Bronchial epithelial cell (primary cell): ENCODE data around the gene PTMS. TPM values are rescaled to one million over a fixed set of nuclear protein-coding genes. Genes with fewer than 3 reads are reported as not detected.

Experiments used
- DNase-seq: peaks from one replicate; pipeline ENCODE4 v3.0.0-alpha.2; 2010; ENCODE audit warnings: low read depth
- FAIRE-seq: peaks from 2 replicates; lab custom pipeline; 2011; peaks lifted over from hg19 to GRCh38; lab: Jason Lieb, UNC
- H3K27me3 ChIP-seq: 2 replicates; pipeline ENCODE4 v1.5.1; 2011; ENCODE audit warnings: low read length; ENCODE audit not compliant: control insufficient read depth, insufficient read depth
- H3K36me3 ChIP-seq: 2 replicates; pipeline ENCODE4 v1.5.1; 2011; ENCODE audit warnings: low read length; ENCODE audit not compliant: control insufficient read depth, insufficient read depth
- H3K4me3 ChIP-seq: 2 replicates; pipeline ENCODE4 v1.5.1; 2011; ENCODE audit warnings: mild to moderate bottlenecking, low read depth, low read length, control low read depth
- CTCF ChIP-seq: IDR thresholded peaks from 2 replicates; pipeline ENCODE4 v1.5.1; 2011; ENCODE audit warnings: mild to moderate bottlenecking, moderate library complexity, low read length, control low read depth, inconsistent platforms; ENCODE audit not compliant: insufficient read depth, severe bottlenecking
- total RNA-seq: library from RNA; depleted of rRNA; stranded (reverse); fragments of >200 nt; gene quantifications from 2 replicates; pipeline ENCODE4 v1.2.1, GENCODE V29; 2014

The PTMS gene
- total RNA-seq, 1 donor from 2014 or later, result 17.6 TPM

GRCh38 chr12:6775185-6776174 lies 9.3 kb downstream of the PTMS start:
- no peak for DNase-seq
- Histone ChIP-seq H3K36me3 (peaks cover under 1% of the 10 kb centered on the region), H3K27me3 (no peaks in the 10 kb centered on the region), H3K4me3 (no peak overlapping the region)
- no peak for FAIRE-seq
- no peak for TF ChIP-seq CTCF

- TF ChIP-seq CTCF, result no peak
Observed at GRCh38 chr12:6777386-6777785, 11.2 kb downstream of the PTMS start.

GRCh38 chr12:6778217-6778573 lies 12.0 kb downstream of the PTMS start:
- FAIRE-seq (no peak), DNase-seq (no peak)
- no peak overlapping the region for H3K4me3 ChIP-seq
- H3K27me3 ChIP-seq, result no peaks in the 10 kb centered on the region
- H3K36me3 ChIP-seq, result no peaks in the 10 kb centered on the region
- no peak for TF ChIP-seq CTCF

More at GRCh38 chr12:6777386-6777785, 11.2 kb downstream of the PTMS start:
- DNase-seq (no peak), FAIRE-seq (no peak)
- no peak overlapping the region for H3K4me3 ChIP-seq
- no peaks in the 10 kb centered on the region for H3K36me3 ChIP-seq
- H3K27me3 ChIP-seq, result no peaks in the 10 kb centered on the region

GRCh38 chr12:6778574-6779550 lies 12.7 kb downstream of the PTMS start:
- peak; percentile 80 for DNase-seq
- no peaks in the 10 kb centered on the region for H3K36me3 ChIP-seq
- no peak for FAIRE-seq
- no peaks in the 10 kb centered on the region for H3K27me3 ChIP-seq
- H3K4me3 ChIP-seq, result peak overlapping the region; percentile 18
- TF ChIP-seq CTCF, result peak; percentile 94

GRCh38 chr12:6779708-6780432 lies 13.7 kb downstream of the PTMS start:
- Histone ChIP-seq H3K27me3 (no peaks in the 10 kb centered on the region), H3K4me3 (no peak overlapping the region), H3K36me3 (no peaks in the 10 kb centered on the region)
- no peak for DNase-seq
- peak; percentile 86 for FAIRE-seq
- no peak for TF ChIP-seq CTCF
